Stimulated activated CD8-positive, alpha-beta memory T cell treated with anti-CD3 and anti-CD28 coated beads, Interleukin-4, amount 100 ng/mL, for 48 hours (primary cell): ENCODE measurements around the gene MSN.

Source experiments
- DNase-seq: peaks from one replicate; pipeline ENCODE4 v3.0.0-alpha.2; 2020

The MSN gene

DNA sequence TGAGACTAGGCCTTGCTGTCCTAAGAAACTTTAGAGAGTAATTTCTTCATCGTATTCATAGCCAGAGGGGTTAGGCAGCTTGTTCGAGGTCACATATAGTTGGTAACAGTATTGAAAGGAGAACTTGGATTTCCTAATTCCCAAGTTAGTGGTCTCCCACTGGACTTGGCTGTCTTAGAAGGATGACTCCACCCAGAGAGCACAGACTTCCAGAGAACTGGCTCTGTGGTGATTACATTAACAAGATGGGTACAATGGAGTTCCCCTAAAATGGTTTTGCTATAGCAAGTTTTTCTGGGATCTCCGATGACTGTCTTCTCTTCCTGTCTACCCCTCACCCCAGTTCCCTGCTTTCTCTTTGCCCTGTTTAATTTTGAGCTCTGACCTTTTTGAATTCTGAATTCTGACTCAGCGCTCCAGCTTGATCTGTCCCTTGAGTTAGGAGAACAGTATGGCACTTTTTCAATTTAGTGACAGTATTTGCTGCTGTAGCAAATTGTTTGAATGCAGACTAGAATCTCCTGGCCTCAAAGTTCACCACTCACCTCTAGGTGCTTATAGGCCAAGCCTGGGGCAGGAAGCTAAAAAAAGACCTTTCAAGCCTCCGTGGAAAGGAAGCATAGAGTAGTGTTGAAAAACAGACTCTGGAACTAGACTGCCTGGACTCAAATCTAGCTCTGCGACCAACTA lies 6.9 kb downstream of the MSN start:
- DNase-seq, result no peak

DNA sequence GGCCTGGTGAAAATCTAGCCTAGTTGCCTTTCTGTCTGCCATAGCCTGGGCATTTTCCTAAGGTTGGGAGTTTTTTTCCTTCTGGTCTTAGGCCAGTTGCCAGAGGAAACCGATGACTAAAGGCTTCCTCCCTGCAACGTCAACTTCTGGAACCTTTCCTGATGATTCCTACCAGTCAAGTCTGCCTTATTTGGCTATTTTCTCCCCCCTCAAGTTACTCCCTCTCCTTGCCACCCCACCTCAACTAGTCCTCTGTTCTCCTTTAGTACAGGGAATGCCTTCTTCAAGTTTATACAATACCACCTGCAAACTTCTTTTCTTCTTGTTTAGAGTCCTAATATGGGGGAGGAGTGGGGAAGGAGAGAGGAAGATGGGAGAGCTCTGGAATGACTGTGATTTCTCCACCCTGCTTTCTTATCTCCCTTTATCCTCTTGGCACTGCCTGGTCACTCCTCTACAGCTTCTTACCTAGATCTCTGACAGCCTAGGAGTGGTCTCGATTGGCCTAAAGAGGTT lies 10.6 kb downstream of the MSN start:
- no peak for DNase-seq

DNA sequence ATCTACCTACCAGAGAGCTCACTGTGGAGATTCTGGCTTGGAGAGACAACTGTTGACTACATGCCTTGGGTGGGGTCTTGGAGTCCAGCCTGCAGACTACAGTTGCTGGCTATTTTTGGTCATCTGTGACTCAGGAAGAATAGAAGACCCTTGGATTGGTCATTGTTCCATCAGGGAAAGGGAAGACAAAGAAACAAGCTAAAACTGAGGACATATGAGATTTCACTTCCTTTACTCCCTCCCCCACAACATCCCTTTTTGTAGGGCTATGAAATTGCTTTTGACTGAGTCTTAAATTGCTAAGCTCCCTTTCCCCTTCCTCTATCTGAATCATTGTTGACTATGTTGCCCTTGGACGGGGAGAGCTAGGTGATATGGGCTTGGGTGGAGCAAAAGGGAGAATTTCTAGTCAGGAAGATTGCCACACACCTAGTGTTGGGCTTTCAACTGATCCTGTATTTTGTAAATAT lies 11.7 kb downstream of the MSN start:
- DNase-seq, result no peak

DNA sequence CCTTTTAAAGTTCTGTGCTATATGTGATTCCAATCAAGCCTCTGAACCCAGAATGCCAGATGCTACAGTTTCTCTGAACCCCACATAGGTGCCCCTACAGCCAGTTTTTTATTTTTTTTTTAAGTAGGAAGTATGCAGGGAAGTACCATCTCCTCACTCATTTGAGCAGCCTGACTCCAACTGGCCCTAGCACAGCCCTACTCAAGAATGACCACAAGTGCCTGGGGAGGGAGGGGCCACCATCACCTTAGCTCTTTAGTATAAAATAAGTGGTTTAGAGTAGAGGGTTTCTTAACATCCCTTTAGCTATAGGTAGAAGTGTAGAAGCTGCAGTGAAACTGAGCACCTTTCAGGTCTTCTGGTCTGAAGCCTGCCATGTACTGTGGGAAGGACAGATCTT lies 14.4 kb downstream of the MSN start:
- no peak for DNase-seq

DNA sequence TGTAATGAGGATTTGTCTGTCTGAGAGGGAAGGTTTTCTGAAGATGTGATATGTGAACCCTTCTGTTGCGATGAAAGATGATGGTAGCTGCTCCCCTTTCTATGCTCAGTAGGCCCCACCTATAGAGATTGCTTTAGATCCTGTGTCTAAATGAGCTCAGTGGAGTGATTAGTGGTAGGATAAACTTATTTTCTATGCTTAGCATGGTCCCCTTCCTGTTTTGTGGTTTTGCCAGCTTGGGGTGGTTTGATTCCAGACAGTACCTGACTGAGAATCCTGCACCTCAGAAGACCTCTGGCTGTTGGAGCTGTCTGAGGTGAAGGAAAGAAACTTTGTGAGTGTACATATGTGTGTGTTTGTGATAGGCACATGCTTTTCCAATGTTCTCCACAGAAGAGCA lies 17.7 kb downstream of the MSN start:
- no peak for DNase-seq

DNA sequence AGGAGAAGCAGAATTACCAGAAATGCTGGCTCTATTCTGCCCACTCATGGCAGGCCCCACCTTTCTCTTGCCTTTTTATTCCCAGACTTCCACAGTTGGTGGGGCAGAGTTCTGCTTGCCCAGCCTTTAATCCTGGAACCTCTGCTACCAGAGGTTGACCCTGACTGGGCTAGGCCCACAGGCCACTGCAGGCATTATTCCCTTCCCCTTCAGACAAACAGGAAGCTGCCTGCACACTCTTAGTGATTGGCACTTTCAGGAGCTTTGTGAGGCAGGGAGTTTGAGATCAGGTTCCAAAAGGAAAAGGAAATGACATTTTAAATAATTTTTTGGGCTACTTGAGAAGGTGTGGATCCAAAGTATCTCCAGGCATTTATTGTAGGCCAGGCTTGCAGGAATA lies 18.8 kb downstream of the MSN start:
- no peak for DNase-seq

DNA sequence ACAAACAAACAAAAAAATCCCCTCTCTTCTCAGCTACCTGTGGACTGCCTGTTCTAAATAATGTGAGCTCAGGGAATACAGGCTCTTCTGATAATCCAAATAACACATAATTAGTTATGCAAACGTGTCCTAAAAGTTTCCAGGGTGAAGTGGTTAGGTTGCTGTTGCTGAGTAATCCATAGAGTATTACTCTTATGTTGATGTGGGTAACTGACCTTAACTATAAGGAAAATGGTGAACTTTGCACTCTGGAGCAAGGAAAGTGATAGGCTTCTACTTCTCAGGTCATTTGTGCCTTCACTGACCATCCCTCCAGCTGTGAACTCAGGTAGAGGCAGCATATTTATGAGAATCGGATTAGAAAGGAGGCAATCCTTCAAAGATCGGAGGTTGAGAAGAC lies 19.9 kb downstream of the MSN start:
- no peak for DNase-seq

DNA sequence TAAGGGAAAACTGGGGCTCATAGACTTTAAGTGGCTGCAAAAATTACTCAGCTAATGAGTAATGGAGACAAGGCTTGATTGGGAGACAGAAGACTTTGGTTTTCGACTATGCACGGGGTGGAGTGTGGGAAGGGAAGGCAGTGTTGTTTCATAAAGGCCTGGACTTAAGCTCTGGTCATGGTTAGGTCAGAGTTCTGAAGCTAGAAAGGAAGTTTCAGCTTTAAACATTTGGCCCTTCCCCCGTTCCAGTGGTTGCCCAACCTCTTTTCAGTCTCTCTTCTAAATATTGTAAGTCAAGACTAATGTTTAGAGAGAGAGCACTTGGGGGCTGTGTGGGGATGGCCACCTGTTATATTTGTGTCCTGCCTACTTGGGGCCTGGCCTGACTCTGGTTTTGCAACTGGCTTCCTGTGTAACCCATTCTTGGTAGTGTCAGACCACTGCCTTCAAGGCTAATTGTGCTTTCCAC lies 21.0 kb downstream of the MSN start:
- no peak for DNase-seq

DNA sequence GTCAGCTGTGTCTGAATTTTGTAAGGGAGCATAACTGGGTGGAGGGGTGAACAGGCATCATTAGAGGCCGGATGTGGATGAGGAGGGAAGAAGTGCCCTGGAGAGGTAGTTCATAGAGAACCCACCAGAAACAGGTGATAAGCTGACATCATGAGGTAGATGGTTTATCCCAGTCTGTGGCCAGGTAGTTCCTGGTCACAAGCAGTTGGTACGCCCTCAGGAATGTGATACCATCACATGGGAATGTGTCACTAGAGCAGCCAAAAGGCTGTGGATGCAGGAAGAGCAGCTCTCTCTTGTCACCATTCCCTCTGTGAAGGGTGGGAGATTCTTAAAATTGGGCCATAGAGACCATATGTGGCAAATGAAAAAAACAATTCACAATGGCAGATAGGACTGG lies 21.9 kb downstream of the MSN start:
- no peak for DNase-seq

DNA sequence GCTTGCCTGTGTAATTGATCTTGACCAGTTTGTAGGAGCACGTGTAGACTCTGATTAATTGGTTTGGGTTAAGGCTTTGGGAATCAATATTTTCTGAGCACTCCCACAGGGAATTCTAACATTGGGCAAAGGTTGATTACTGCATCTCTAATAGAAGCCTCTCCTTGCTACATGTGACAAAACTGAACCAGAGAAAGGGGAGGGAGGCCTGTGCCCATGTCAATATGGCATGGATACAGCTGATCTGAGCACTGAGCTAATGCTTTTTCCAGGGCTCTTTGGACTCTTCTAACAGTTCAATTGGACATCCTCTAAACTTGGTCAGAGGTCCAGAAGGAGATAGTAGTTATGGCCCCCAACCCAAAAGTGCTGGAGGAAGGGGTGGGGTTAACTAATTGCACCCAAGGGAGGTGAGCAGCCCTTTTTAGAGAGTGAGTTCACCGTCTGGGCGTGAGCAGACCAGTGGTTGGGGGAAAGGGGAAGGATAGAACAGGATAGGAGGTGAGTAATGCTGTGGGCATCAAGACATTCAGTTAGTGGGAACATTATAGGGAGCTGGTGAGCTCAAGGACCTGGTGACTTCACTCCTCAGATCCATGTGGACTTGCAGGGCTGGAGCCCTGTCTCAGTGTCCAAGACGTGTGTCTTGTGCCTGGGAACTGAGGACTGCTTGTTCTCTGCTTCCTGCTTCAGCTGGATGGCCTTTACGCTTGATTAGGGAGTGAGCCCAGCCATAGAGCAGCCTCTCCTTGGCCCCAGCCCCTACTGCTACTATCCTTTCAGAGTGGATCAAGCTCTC lies 22.8 kb downstream of the MSN start:
- no peak for DNase-seq

DNA sequence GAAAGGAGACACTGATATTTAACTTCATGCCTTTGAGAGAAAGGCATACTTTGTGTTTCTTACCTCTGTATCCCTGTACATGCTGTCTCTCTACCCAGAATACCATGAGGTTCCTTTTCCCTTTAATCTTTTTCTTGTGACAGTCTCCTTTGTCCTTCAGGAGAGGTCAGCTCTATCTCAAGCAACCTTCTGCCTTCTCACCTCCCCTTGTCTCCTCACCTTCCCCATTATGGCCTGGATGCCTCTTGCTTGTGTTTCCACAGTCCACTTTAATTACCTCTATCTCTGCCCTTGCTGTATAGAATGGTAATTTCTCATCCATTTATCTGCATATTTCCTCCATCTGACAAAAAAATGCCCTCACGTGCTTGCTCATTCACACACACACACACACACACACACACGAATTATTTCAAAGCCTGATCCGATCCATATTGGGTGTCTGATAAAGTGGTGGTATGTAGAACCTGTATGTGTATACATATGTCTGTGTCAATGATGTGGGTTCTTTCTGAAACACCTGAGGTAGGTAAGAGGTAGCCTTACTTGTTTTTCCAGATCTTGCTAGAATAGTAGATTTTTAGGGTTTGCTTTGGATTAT lies 28.5 kb downstream of the MSN start:
- no peak for DNase-seq

DNA sequence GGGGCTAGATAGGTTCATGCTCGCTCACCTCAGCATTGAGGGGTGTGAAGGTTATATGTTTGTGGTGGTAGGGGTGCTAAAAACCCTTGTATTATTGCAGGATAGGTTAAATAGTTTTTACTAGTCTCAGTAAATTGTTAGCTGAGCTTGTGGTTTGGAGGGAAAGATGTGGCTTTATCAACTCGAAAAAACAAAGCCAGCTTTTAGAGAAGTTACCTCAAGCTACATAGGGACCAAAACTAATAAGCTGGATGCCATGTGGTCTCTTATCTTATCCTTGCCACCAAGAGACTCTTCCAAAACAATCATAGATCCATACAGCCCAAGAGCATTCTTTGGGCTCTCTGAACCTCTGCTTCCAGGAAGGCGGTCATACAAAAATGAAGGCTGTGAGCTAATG lies 29.2 kb downstream of the MSN start:
- no peak for DNase-seq

DNA sequence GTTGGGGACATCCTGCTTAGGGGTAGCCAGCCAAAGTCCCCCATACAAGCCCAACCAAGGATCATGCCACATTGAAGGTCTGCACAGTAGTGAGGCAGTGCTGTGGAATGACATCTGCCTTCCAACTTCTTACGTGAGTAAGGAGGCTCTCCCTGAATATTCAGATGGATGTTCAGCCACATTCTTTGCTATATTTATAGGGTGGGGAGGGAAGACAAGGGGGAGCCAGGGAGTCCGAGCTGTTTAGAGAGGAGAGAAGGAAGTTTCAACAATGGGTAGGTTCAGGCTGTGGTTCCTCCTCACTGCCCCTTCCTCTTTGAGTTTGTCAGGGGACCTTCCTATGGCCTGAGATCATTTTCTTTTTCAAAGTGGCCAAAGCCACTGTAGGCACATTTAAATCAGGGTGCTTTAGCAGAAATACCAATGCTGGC lies 29.8 kb downstream of the MSN start:
- DNase-seq, result no peak

DNA sequence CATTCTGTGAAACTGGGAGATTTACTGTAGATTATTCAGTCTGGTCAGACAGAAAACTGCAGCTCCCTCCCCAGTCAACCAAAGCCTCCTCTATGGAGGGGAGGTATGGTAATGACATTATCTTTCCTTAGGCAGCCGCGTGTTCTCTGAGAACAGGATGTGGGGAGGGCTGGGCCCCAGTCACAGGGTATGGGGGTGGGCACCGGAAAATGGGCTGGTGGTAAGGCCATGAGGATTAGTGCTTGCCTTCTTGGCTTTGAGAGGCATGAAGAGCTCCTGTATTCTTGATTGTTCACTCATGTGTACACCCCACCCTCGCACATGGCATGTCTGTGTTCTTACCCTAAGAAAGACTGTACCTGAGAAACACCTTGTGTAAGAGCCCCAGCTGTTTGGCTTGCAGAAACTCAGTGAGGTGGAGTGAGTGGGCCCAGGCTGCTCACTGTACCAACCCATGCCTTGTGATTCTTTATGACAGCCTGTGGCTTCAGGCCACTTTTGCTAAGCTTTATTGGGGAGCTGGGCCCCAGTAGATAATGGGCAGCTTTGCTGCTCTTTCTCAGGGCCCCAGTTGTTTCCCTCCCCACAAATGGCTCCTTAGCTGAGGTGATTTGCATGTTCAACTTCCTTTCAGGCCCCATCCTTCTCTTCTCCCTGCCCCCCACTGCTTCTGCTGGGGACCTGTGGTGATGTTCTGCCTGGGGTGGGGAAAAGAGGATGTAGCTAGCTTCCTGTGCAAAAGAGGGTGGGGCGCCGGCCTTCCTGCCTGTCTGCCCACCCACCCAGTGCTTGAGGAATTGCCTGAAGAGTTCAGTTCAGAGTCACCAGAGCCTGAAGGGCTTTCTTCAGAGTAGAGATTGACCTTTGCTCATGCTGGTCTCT lies 30.7 kb downstream of the MSN start:
- peak; percentile 77 for DNase-seq

DNA sequence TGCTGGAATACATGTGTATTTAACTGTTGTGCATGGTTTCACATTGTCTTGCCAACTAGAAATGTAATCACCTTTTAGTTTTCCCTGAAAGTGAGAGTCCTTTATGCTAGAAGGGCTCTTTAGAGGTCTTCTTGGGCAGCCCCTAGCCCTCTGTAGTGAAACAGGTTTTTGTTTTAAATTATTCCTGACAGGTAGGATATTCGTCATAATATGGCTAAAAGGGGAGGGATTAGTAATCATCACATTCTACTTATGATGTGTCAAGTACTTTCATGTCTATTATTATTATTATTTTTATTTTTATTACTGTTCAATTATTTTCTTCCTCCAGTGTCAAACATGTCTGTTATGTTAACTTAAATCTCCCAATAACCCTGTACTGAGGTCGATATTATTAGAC lies 35.5 kb downstream of the MSN start:
- no peak for DNase-seq

DNA sequence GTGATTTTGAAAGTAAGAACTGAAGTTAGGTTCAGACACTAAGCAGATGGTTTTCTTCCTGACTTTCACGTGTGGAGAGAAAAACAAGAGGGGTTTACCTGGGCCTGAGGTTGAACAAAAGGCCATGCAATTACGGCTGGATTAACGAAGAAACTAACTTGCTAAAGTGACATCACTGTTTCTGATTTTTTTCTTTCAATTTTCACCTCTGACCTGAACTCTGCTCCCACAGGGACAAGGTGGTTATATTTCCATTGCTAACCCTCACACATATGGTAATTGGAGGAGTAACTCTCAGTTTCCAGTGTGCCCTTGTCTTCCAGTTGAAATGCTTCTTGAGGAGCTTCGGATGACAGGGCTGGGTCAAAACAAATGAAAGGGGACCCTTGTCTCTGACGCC lies 38.0 kb downstream of the MSN start:
- DNase-seq, result no peak

DNA sequence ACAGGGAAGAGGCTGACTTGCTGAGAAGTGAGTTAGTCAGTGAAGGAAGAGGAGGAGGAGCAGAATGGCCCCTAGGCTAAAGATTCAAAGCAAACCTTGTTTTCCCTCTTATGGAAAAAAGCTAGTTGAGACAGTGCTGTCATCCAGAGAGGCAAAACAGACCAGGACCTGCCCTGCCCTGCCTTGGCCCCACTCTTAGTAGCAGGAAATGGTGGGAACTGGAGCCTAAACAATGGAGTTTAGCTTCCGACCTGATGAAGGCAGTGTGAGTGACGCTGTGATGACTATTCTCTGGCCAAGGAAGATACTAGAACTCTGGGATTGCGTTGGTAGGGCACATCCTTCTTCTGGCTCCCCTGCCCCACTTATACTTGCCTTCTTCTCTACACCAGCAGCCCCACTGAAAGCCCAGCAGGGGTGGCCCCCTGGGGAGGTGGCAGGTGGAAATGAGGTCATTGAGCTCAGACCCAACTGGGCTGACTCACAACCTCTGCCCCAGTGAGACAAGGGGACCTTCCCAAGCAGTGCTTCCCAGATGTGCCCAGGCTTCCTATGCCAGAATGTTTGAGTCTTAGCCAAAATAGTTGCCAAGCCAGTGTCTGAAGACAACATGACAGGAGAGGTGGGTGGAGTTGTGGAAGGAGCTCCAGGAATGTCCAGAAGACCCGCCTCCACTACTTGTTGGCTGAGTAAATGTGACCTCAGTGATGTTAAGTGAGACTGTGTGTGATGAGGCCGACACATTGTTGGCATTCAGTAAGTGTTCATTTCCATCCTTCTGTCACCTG lies 38.8 kb downstream of the MSN start:
- DNase-seq, result peak; percentile 68

DNA sequence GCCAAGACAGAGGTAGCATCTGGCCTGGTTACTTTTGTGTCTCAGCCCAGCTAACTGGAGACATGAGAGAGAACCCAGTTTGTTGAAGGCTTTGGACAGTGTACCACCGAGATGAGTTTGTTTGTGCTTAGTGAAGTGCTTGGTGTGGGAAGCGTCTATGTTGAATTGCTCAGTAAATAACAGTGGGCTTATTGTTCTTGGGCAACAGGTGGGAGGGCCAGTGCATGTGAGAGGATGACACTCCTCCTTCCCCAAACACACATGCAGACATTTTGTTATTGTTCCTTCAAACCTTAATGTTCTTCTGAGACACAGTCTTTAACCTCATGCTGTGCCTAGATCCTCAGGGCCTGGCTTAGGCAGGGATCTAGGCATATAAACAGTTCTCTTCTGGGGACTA lies 39.7 kb downstream of the MSN start:
- DNase-seq, result no peak

DNA sequence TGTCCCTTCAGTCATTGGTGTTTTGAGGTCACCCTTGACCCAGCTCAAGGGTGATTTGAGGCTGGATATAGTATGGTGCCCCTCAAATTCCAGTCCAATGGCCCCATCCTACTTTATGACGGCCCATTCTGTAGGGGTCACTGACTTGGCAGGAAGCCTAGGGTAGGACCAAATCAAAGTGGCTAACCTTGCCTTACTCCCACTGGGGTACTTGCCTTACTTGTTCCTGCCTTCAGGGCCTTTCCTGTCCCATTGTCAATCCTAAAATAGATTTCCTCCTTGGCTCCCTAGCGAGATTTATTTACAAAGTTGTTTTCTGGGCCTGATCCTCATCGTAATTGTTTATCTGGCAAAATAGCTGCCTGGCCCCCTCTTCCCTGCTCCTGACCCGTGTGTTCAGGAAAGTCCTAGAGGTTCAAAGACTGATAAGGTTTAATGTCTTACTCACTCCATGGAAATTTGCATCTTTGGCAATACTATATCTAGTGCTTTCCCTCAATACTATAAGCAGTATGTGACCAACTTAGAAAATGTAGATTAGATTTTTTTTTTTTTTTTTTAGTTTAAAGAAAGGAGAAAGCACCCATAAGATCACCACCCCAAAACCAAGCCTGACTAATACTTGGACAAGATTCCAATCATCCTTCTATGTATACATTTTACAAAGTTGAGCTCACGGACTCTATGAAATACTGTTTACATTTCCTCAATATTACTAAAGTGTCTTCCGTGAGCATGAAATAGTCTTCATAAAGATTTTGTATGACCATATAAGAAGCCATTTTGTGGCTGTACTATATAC lies 44.8 kb downstream of the MSN start:
- no peak for DNase-seq

DNA sequence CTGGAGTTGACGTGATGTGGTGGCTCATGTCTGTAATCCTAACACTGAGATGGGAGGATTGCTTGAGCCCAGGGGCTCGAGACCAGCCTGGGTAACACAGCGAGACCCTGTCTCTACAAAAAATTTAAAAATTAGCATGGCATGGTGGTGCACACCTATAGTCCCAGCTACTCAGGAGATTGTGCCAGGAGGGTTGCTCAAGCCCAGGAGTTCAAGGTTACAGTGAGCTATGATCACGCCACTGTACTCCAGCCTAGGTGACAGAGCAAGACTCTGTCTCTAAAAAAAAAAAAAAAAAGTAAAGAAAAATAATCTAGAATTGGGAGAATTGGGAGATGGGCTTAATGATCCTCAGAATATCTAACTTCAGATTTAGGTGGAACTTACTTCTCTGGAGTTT lies 51.1 kb downstream of the MSN start:
- DNase-seq, result no peak

DNA sequence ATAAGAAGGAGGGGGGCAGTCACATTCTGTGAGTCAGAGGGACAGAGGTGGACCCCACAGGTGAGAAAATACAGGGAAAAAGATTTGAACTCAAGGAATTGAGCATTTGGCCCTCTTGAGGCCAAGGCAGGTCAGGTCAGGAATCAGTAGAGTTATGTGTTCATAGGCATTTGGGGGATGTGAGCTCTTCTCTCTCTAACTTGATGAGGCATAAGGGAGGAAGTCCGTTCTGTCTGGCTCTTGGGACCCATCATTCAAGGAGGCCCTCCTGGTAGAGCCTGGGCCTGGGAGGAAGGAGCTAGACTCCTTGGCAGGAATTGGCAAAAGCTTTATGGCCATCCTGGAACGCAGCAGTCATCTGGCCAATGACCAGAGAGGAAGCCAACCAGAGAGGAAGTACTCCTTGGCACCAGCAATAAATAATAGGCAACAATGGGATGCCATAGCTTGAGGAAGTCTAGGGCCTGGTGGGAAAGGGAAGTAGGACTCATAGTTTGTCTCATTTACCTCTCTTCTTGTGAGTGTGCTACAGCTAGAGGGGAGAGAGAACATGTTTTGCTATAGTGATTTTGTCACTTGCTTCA lies 53.0 kb downstream of the MSN start:
- DNase-seq, result no peak
